Measurements from ENCODE around the gene PDZRN3.

GRCh38 chr3:73491287-73491662 is 133.5 kb downstream of the PDZRN3 start:
- TF ChIP-seq FOXA1 (IDR thresholded peaks at IDR 0.05) (no peak), NFRKB (IDR thresholded peaks at IDR 0.05) (no peak), CTBP1 (IDR thresholded peaks at IDR 0.05; ENCODE audit: borderline replicate concordance) (no peak), ZNF384 (IDR thresholded peaks at IDR 0.05) (no peak), PKNOX1 (IDR thresholded peaks at IDR 0.05) (no peak), SP1 (IDR thresholded peaks at IDR 0.05) (no peak), FOXM1 (IDR thresholded peaks at IDR 0.05; ENCODE audit: borderline replicate concordance) (no peak), LEF1 (IDR thresholded peaks at IDR 0.05; ENCODE audit: borderline replicate concordance) (no peak), TARDBP (IDR thresholded peaks at IDR 0.05) (no peak), L3MBTL2 (conservative IDR thresholded peaks at IDR 0.05) (no peak), BHLHE40 (IDR thresholded peaks at IDR 0.05; ENCODE audit: borderline replicate concordance) (no peak), HDGF (IDR thresholded peaks at IDR 0.05; ENCODE audit: borderline replicate concordance) (no peak), SUZ12 (IDR thresholded peaks at IDR 0.05) (no peak), ARNT (IDR thresholded peaks at IDR 0.05) (no peak)
